Medulla oblongata (tissue), 1 donor: ENCODE measurements around the gene PRAMEF17.
"Not testable (repeated sequence)": the region's sequence is repeated elsewhere in the genome, so short reads cannot be mapped to it uniquely, and the experiment has no call there.

Source experiments
- DNase-seq: peaks from one replicate; pipeline ENCODE4 v3.0.0-alpha.2; 2015; ENCODE audit errors: extremely low spot score

Gene PRAMEF17, protein sequence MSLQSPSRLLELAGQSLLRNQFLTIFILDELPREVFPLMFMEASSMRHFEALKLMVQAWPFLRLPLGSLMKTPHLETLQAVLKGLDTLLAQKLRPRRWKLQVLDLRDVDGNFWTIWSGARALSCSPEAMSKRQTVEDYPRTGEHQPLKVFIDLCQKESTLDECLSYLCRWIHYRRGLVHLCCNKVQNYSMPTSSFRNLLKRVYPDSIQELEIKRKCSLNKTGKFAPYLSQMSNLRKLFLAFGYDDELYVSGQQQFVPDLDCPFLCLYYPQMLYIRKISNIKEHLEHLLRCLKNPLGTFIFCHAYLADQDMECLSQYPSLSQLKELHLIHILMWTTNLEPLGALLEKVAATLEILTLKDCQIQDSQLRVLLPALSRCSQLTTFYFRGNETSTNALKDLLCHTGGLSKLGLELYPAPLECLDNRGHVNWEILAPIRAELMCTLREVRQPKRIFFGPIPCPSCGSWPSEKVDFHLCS

DNA sequence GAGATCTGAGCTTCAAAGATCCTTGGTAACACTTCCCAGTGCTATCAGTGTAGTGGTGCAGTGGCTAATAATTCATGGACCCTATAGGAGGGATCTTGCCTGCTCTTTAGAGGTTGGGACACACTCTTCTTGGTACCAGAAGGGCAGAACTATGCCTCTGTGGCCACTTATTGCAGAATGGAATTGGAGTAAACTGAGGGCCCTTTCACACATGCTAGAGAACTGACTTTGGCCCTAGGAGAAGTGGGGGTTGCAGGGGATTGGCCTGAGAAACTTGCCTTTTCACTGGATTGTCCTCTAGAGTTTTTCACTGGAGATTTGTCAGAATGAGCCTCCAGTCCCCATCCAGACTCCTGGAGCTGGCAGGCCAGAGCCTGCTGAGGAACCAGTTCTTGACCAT, at the start of gene PRAMEF17:
Gene PRAMEF17 (plus strand): TSS at position 301 of the 400 bp plus-strand sequence. CDS start 26 bp downstream, at position 327.
- not testable (repeated sequence) for DNase-seq

DNA sequence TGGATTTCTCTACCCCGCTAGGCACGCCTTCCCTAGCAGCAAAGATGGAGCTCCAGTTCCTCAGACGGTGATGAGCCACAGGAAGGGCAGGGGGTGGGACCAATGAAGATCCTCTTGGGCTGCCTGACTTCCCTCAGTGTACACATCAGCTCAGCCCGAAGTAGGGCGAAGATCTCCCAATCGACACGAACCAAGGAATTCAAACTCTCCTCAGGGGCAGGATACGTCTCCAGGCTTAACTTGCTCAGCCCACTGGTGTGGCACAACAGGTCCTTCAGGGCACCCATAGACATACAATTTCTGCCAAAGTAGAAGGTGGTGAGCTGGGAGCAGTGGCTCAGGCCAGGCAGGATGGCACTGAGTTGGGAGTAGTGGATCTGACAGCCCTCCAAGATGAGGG, 46.9 kb upstream of the PRAMEF17 start:
- DNase-seq, result not testable (repeated sequence)

DNA sequence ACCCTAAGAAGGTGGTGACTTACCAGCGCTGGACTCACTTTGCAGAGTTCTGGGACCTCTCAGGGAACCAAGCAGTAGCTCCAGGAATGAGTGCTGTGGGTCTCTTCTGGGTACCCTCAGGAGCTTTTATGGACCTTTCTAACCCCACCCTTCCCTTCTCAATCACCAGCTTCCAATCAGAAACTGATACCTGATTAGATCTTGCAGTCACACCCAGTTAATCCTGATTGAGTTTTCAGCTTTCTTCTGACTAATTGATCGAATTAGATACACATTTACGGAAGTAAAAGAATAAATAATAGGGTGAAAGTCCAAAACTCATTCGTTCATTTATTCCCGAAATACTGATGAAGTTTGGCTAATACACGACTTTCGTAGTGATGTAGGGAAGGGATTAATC, 42.4 kb upstream of the PRAMEF17 start, which contains the start of gene PRAMEF14:
Gene PRAMEF14 (minus strand): TSS at position 101 of the 400 bp plus-strand sequence. CDS start 1,820 bp downstream, outside the sequence.
- DNase-seq, result not testable (repeated sequence)

DNA sequence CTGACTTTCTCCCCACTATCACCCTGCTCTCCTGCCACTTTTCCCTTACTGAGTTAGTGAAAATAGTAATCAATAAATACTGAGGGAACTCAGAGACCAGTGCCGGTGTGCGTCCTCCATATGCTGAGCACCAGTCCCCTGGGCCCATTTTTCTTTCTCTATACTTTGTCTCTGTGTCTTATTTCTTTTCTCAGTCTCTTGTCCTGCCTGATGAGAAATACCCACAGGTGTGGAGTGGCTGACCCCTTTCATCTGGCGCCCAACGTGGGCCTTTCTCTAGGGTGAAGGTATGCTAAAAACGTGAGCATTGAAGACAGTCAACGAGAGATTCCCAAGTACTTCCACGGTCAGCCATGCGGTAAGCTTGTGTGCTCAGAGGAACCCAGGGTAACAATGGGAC, 36.0 kb upstream of the PRAMEF17 start:
- not testable (repeated sequence) for DNase-seq

DNA sequence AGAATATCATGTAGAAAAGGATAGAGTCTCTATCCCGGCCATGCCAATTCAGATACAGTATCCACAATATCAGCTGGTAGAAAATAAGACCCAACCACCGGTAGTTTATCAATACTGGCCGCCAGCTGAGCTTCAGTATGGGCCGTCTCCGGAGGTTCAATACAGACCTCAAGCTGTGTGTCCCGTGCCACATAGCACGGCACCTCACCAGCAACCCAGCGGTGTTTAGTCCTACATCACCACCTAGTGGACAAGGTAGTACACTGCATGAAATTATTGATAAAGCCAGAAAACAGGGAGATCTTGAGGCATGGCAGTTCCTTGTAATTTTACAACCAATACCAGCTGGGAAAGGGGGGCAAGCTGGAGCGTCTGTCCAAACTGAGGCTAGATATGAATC, 35.0 kb upstream of the PRAMEF17 start:
- DNase-seq, result not testable (repeated sequence)

DNA sequence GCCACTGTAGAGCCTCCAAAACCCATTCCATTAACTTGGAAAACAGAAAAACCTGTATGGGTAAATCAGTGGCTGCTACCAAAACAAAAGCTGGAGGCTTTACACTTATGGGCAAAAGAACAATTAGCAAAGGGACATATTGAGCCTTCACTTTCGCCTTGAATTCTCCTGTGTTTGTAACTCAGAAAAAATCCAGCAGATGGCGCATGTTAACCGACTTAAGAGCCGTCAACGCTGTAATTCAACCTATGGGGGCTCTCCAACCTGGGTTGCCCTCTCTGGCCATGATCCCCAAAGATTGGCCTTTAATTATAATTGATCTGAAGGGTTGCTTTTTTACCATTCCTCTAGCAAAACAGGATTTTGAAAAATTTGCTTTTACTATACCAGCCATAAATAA, 32.7 kb upstream of the PRAMEF17 start:
- DNase-seq, result peak; percentile 72

DNA sequence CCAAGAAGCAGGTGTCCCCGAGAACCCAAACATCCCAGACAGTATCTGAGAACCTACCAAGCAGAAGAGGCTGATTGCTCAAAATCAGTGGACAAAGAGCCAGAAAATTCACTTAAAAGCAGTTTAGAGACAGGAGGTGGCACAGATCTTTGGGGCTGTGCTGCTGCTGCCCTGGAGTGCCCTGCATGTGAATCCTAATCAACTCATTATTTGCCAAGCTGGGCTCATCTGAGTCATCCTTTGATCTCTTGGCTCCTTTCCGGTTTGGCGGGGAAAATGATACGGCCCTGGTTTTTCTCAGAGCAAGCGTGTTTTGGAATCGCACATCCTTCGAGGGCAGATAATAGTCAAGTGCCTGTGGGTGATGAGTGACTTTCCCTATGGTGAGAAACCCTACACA, 27.1 kb upstream of the PRAMEF17 start:
- not testable (repeated sequence) for DNase-seq

DNA sequence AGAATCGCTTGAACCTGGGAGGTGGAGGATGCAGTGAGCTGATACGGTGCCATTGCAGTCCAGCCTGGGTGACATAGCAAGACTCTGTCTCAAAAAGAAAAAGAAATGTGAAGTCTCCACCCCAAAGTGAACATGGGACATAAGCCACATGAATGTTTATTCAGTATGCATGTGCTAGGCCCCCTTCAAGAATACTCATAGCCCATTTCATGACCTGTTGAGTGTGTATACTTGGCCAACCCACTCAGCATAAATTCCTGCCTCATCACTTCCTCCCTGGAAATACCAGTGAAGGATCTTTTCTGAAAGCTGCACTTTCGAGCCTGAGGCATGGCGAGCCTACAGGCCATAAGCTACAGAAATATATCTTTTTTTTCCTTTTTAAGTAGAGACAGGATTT, 24.5 kb upstream of the PRAMEF17 start:
- DNase-seq, result not testable (repeated sequence)

- DNase-seq, result not testable (repeated sequence)
These were observed 22.9 kb upstream of the PRAMEF17 start for GRCh38 chr1:13366536-13366935.

GRCh38 chr1:13368544-13368943, 20.9 kb upstream of the PRAMEF17 start:
- peak; percentile 9 for DNase-seq

DNA sequence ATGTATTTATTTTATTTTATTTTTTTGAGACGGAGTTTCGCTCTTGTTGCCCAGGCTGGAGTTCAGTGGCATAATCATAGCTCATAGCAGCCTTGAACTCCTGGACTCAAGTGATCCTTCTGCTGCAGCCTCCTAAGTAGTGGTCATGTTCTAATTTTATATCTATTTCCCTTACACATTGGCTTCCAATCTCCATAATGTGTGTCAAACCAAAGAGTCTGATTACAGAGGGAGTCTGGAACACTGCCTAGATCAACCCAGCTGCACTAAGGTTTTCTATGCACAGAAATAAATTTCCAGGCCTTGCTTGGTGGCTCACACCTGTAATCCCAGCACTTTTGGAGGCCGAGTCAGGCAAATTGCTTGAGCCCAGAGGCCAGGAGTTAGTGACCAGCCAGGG, 10.4 kb upstream of the PRAMEF17 start:
- not testable (repeated sequence) for DNase-seq

DNA sequence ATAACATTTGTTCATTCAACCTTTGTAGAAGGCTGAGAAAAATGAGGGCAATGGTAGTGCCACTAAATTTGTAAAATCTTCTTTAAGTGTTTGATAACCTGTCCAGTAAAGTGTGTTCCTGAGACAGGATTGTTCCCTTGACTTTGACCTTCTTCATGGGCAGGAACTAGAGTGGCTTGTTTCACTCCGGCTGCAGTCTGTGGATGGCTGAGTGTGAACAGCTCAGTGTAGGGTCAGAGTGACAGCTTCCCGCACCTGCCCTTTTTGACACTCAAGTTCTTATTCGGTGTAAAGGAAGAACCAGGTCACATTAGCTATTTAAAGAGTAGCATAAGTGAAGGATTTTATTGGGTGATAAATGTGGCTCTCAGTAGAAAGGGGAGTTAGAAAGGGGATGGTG, 9.1 kb upstream of the PRAMEF17 start:
- DNase-seq, result not testable (repeated sequence)

DNA sequence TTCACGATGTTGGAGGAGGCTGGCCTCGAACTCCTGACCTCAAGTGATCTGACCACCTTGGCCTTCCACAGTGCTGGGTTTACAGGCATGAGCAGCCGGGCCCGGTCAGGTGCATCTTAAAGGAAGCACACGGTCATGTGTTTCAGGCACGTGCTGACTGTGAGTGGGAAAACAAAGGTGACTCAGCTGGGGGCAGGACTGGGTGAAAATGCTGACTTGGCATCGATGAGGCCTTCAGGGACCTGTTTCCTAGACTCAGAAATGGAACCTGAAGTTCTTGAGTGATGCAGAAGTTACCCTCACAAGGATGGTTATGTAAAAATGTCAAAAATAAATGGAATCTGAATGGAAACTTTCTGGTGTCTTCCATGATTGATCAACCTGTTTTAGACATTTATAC, 3.6 kb downstream of the PRAMEF17 start:
- not testable (repeated sequence) for DNase-seq

DNA sequence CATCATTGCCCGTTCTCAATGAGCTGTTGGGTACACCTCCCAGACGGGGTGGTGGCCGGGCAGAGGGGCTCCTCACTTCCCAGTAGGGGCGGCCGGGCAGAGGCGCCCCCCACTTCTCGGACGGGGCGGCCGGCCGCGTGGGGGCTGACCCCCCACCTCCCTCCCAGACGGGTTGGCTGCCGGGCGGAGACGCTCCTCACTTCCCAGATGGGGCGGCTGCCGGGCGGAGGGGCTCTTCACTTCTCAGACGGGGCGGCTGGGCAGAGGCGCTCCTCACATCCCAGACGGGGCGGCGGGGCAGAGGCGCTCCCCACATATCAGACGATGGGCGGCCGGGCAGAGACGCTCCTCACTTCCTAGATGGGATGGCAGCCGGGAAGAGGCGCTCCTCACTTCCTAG, 5.3 kb downstream of the PRAMEF17 start:
- DNase-seq, result not testable (repeated sequence)

DNA sequence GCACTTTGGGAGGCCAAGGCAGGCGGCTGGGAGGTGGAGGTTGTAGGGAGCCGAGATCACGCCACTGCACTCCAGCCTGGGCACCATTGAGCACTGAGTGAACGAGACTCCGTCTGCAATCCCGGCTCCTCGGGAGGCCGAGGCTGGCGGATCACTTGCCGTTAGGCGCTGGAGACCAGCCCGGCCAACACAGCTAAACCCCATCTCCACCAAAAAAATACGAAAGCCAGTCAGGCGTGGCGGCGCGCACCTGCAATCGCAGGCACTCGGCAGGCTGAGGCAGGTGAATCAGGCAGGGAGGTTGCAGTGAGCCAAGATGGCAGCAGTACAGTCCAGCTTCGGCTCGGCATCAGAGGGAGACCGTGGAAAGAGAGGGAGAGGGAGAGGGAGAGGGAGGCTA, 5.9 kb downstream of the PRAMEF17 start:
- not testable (repeated sequence) for DNase-seq

DNA sequence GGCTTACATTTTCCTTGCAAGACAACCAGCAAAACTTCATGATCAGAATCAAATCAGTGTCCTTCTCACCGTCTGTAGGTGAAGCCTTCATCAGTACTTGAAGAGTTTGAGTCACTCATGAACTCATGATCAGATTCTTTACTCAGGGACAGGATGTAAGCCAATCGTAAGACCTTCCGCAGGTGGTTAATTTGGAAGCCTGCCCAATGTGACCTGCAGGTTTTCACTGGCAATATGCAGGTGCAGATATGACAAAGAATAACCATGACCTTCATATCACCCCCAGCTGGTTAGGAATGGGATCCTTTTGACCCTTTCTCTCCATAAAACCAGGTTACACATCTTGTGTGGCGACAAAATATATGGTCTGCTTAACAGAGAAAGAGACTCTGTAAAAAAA, 18.4 kb downstream of the PRAMEF17 start:
- DNase-seq, result no peak

DNA sequence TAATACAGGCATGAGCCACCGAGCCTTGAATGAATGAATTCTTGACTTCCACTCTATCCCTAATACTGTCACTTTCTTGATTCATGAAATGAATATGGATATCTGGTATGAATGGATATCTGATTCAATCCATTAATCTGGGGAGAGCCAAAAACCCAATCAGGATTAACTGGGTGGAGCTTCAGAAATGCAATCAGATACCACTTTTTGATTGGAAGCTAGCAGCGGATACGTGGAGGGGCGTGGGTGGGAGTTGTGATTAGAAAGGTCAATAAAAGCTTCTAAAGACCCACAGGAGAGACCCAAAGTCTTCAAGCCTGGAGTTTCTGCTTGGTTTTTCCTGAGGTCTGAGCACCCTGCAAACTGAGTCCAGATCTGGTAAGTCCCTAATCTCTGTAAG, 20.7 kb downstream of the PRAMEF17 start, which contains the start of gene PRAMEF20:
Gene PRAMEF20 (plus strand): TSS at position 301 of the 400 bp plus-strand sequence. CDS start 5,905 bp downstream, outside the sequence.
- DNase-seq, result not testable (repeated sequence)

- no peak for DNase-seq
These were observed 41.1 kb downstream of the PRAMEF17 start for GRCh38 chr1:13430495-13430894.

GRCh38 chr1:13432251-13432650, 42.8 kb downstream of the PRAMEF17 start:
- DNase-seq, result no peak

GRCh38 chr1:13433694-13434358, 44.4 kb downstream of the PRAMEF17 start:
- DNase-seq, result not testable (repeated sequence)

GRCh38 chr1:13435458-13435857, 46.0 kb downstream of the PRAMEF17 start:
- DNase-seq, result no peak

- DNase-seq, result not testable (repeated sequence)
These were observed 49.8 kb downstream of the PRAMEF17 start for GRCh38 chr1:13439104-13439783.
